GM12892 (cell line): Measurements from ENCODE around the gene SQSTM1.

ENCODE experiments used
- DNase-seq: peaks from one replicate; pipeline ENCODE4 v3.0.0; 2011; ENCODE audit not compliant: insufficient read length
- FAIRE-seq: peaks from 2 replicates; lab custom pipeline; 2011; peaks lifted over from hg19 to GRCh38; lab: Jason Lieb, UNC
- POLR2A ChIP-seq: IDR thresholded peaks from 2 replicates; pipeline ENCODE4 v1.6.1; 2011; ENCODE audit warnings: low read depth, low read length, control low read depth
- POLR2AphosphoS5 ChIP-seq: IDR thresholded peaks from 2 replicates; pipeline ENCODE4 v1.6.1; 2011; ENCODE audit warnings: low read depth, low read length, control low read depth
- TAF1 ChIP-seq: IDR thresholded peaks from 2 replicates; pipeline ENCODE4 v1.6.1; 2011; ENCODE audit warnings: low read depth, mild to moderate bottlenecking, control low read depth, low read length, borderline replicate concordance

The SQSTM1 gene

GRCh38 chr5:179841621-179842020, 20.9 kb downstream of the SQSTM1 start:
- DNase-seq (no peak), FAIRE-seq (no peak)
- no peak for TF ChIP-seq POLR2AphosphoS5
- no peak for TF ChIP-seq POLR2A
- TF ChIP-seq TAF1, result no peak

- TF ChIP-seq TAF1 (no peak), POLR2AphosphoS5 (no peak), POLR2A (no peak)
- FAIRE-seq (peak; percentile 88), DNase-seq (no peak)
Measured at GRCh38 chr5:179852993-179853547, 32.4 kb downstream of the SQSTM1 start.

- TF ChIP-seq TAF1 (no peak), POLR2A (no peak)
- FAIRE-seq (no peak), DNase-seq (no peak)
Measured at GRCh38 chr5:179854356-179854755, 33.7 kb downstream of the SQSTM1 start.

GRCh38 chr5:179858241-179858585, 37.5 kb downstream of the SQSTM1 start:
- FAIRE-seq (peak; percentile 61), DNase-seq (no peak)
- no peak for TF ChIP-seq POLR2A
- no peak for TF ChIP-seq TAF1
- TF ChIP-seq POLR2AphosphoS5, result no peak

GRCh38 chr5:179858586-179859427, 38.1 kb downstream of the SQSTM1 start, which contains the start of gene MRNIP:
MRNIP (minus strand) TSS chr5:179858817; CDS start chr5:179858796, 21 bp downstream.
- DNase-seq, result peak; percentile 92
- peak; percentile 59; the same call in 1 of the 2 replicates for TF ChIP-seq POLR2AphosphoS5
- peak; percentile 41; the same call in 1 of the 2 replicates for TF ChIP-seq TAF1
- peak; percentile 75 for TF ChIP-seq POLR2A
- peak; percentile 91 for FAIRE-seq

- DNase-seq (no peak), FAIRE-seq (no peak)
- TF ChIP-seq POLR2A (no peak), POLR2AphosphoS5 (no peak), TAF1 (no peak)
Measured at GRCh38 chr5:179860301-179860700, 39.6 kb downstream of the SQSTM1 start.

GRCh38 chr5:179862296-179862695, 41.6 kb downstream of the SQSTM1 start:
- TF ChIP-seq POLR2AphosphoS5 (no peak), TAF1 (no peak), POLR2A (no peak)
- no peak for DNase-seq
- FAIRE-seq, result no peak

- no peak for TF ChIP-seq POLR2AphosphoS5
- no peak for TF ChIP-seq POLR2A
- no peak for TF ChIP-seq TAF1
- FAIRE-seq, result no peak
- no peak for DNase-seq
Measured at GRCh38 chr5:179862891-179863290, 42.2 kb downstream of the SQSTM1 start.

- FAIRE-seq (no peak), DNase-seq (no peak)
- no peak for TF ChIP-seq POLR2AphosphoS5
- TF ChIP-seq TAF1, result no peak
- no peak for TF ChIP-seq POLR2A
Measured at GRCh38 chr5:179863449-179864085, 42.9 kb downstream of the SQSTM1 start.

- no peak for FAIRE-seq
- DNase-seq, result no peak
- no peak for TF ChIP-seq POLR2AphosphoS5
- no peak for TF ChIP-seq POLR2A
- TF ChIP-seq TAF1, result no peak
Measured at GRCh38 chr5:179864686-179865085, 44.0 kb downstream of the SQSTM1 start.

- FAIRE-seq (no peak), DNase-seq (no peak)
- TF ChIP-seq TAF1 (no peak), POLR2AphosphoS5 (no peak), POLR2A (no peak)
Measured at GRCh38 chr5:179865491-179866240, 45.0 kb downstream of the SQSTM1 start.
